SH-SY5Y (cell line): Measurements from ENCODE around the gene CRYBG3.

Experiments used
- GATA2 ChIP-seq: IDR thresholded peaks from 2 replicates; pipeline ENCODE4 v1.6.1; 2011; ENCODE audit warnings: mild to moderate bottlenecking, low read depth, low read length
- GATA3 ChIP-seq: IDR thresholded peaks from 2 replicates; pipeline ENCODE4 v1.6.1; 2011; ENCODE audit warnings: low read depth, mild to moderate bottlenecking, low read length, moderate library complexity

DNA sequence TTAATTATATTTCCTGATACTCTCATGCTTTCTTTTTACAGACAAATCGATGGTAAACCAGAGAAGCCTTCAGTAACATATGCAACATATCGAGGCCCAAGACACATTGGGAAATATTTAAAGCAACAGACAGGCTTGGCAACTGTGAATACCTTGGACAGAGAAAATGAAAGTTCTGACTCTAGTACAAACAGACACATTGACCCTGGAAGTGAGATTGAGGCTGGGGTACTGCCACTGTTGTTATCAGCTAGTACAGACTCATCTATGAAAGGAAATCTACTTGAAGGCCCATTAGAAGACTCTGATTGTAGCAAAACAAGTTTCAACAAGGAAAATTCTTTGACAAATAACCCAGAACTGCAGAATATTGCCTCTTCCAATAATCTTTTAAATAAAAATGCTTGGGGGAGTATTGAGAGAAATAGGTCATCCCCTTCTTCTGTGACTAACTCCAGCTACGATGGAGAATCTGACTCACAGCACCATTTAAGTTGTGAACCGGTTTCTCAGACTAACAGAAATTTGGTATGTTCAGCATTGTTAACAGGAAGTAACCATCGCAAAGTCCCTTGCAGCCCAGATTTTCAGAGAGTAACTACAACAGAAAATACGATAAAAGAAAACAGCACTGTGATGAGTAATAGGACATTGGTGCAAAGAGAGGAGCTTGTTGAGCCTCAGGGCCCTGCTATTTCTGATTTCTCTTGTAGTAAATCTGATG is 50.2 kb downstream of the CRYBG3 start:
- TF ChIP-seq GATA2 (no peak), GATA3 (no peak)
